Adipose tissue (tissue), 3 donors: ENCODE results near the gene HSD11B1L. TPM values are rescaled to one million over a fixed set of nuclear protein-coding genes. Genes with fewer than 3 reads are reported as not detected.

Experiments used
- H3K27ac ChIP-seq: one replicate; pipeline ENCODE4 v1.5.1; 2013; ENCODE audit warnings: low read depth, low read length
- WGBS, 3 donors: extraction: QIAGEN DNeasy Blood & Tissue Kit; methylation state at CpG; one replicate each; pipeline ENCODE4 v1.1.7; 2013; 5-methylcytosine and 5-hydroxymethylcytosine counted together
- polyA plus RNA-seq, 3 donors: library from polyadenylated mRNA; stranded (reverse); fragments of 200-250 nt; gene quantifications; one replicate each; pipeline ENCODE4 v1.2.3, GENCODE V29; 2013
- donor health status: healthy with polysubstance abuse.
- donor health status: Bipolar disorder and iron deficiency.
- donor health status: healthy.

The HSD11B1L gene
- polyA plus RNA-seq, 3 donors, result 5.4 to 7.5 (median 6.5) TPM

GRCh38 chr19:5664515-5664914 lies 16.3 kb upstream of the HSD11B1L start:
- WGBS, 3 donors, result 89 to 95% (median 92%) methylated on average over 2 of the region's 2 CpGs
- no peak overlapping the region for H3K27ac ChIP-seq

GRCh38 chr19:5665781-5666513 lies 14.9 kb upstream of the HSD11B1L start:
- H3K27ac ChIP-seq, result no peak overlapping the region
- WGBS, 3 donors, result 66 to 82% (median 82%) methylated on average over 10 of the region's 10 CpGs

GRCh38 chr19:5666921-5667610 lies 13.8 kb upstream of the HSD11B1L start:
- no peak overlapping the region for H3K27ac ChIP-seq
- WGBS, 3 donors, result 88 to 93% (median 90%) methylated on average over 26 of the region's 26 CpGs

GRCh38 chr19:5667751-5668271 lies 13.0 kb upstream of the HSD11B1L start:
- H3K27ac ChIP-seq, result no peak overlapping the region
- 85 to 90% (median 88%) methylated on average over 22 of the region's 22 CpGs for WGBS, 3 donors

GRCh38 chr19:5669212-5669611 lies 11.6 kb upstream of the HSD11B1L start:
- WGBS, 3 donors, result 68 to 86% (median 76%) methylated on average over 11 of the region's 11 CpGs

GRCh38 chr19:5671600-5671999 lies 9.2 kb upstream of the HSD11B1L start:
- H3K27ac ChIP-seq, result no peak overlapping the region
- WGBS, 3 donors, result 94 to 97% (median 95%) methylated on average over 7 of the region's 7 CpGs

More at GRCh38 chr19:5669212-5669611, 11.6 kb upstream of the HSD11B1L start:
- H3K27ac ChIP-seq, result no peak overlapping the region

- H3K27ac ChIP-seq, result no peak overlapping the region
- WGBS, 3 donors, result 87 to 88% (median 87%) methylated on average over 13 of the region's 13 CpGs
Measured at GRCh38 chr19:5672708-5673459, 7.9 kb upstream of the HSD11B1L start.

- H3K27ac ChIP-seq, result no peak overlapping the region
- WGBS, 3 donors, result 93 to 98% (median 95%) methylated on average over 1 of the region's 1 CpG
Measured at GRCh38 chr19:5673752-5674151, 7.1 kb upstream of the HSD11B1L start.

- WGBS, 3 donors, result 79 to 88% (median 86%) methylated on average over 5 of the region's 5 CpGs
- H3K27ac ChIP-seq, result no peak overlapping the region
Measured at GRCh38 chr19:5674714-5675113, 6.1 kb upstream of the HSD11B1L start.

- H3K27ac ChIP-seq, result no peak overlapping the region
- WGBS, 3 donors, result 63 to 81% (median 80%) methylated on average over 17 of the region's 17 CpGs
Measured at GRCh38 chr19:5676105-5676771, 4.6 kb upstream of the HSD11B1L start.

- H3K27ac ChIP-seq, result no peak overlapping the region
- 60 to 85% (median 77%) methylated on average over 13 of the region's 13 CpGs for WGBS, 3 donors
Measured at GRCh38 chr19:5676772-5677105, 4.1 kb upstream of the HSD11B1L start.

GRCh38 chr19:5677136-5677535 lies 3.7 kb upstream of the HSD11B1L start:
- no peak overlapping the region for H3K27ac ChIP-seq
- WGBS, 3 donors, result 90 to 95% (median 93%) methylated on average over 10 of the region's 10 CpGs

GRCh38 chr19:5677580-5677979 lies 3.2 kb upstream of the HSD11B1L start:
- WGBS, 3 donors, result 86 to 95% (median 92%) methylated on average over 9 of the region's 9 CpGs
- H3K27ac ChIP-seq, result no peak overlapping the region

GRCh38 chr19:5678071-5678718 lies 2.6 kb upstream of the HSD11B1L start:
- 86 to 92% (median 91%) methylated on average over 21 to 22 of the region's 22 CpGs for WGBS, 3 donors
- H3K27ac ChIP-seq, result no peak overlapping the region

GRCh38 chr19:5679289-5680083 lies 1.3 kb upstream of the HSD11B1L start:
- WGBS, 3 donors, result 21 to 29% (median 22%) methylated on average over 21 to 26 of the region's 26 CpGs
- no peak overlapping the region for H3K27ac ChIP-seq

GRCh38 chr19:5680084-5680436 lies 767 bp upstream of the HSD11B1L start:
- 0 to 1% (median 0%) methylated on average over 23 of the region's 23 CpGs for WGBS, 3 donors

GRCh38 chr19:5681391-5682106 lies 722 bp downstream of the HSD11B1L start:
- H3K27ac ChIP-seq, result no peak overlapping the region

More at GRCh38 chr19:5680084-5680436, 767 bp upstream of the HSD11B1L start:
- no peak overlapping the region for H3K27ac ChIP-seq

More at GRCh38 chr19:5681391-5682106, 722 bp downstream of the HSD11B1L start:
- 59 to 67% (median 66%) methylated on average over 17 of the region's 17 CpGs for WGBS, 3 donors
